ENCODE results near the gene PLS1.
"Not testable (repeated sequence)": the region's sequence is repeated elsewhere in the genome, so short reads cannot be mapped to it uniquely, and the experiment has no call there.

PLS1 gene

DNA sequence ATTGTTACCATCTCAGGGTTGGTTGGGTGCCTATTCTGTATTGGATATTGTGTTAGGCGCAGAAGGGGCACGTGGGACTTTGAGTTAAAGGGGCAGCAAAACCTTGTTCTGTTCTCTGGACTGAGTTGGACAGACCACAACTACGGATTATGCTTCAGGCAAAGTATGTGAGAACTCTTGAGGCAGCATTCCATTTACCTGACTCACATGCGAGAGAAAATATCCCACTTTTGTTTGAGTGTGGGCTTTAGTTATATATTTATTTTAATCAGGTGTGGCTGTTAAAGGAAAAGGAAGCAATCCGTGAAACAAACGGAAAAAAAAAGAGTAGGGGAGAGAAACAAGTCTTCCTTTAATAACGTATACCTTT is 627 bp upstream of the PLS1 start:
- no peak for DNase-seq (ENCODE audit: low spot score)

DNA sequence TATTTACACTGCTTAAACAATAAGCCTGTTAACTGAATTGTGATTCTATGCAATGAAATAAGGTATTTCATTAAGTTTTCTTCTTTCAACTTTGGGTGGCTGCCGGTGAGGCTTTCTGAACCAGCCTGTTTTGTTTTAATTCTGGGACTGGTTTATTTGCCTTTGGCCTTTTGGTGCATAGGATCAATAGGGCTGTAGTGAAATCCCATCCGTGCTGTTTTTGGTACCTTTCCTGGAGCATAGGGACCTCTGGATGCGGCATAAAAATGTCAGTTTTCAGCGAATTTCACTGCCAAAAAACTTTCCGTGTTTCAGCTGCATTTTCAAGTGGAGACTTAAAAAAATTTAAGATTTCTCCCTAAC is 514 bp downstream of the PLS1 start:
- no peak for DNase-seq (ENCODE audit: low spot score)

DNA sequence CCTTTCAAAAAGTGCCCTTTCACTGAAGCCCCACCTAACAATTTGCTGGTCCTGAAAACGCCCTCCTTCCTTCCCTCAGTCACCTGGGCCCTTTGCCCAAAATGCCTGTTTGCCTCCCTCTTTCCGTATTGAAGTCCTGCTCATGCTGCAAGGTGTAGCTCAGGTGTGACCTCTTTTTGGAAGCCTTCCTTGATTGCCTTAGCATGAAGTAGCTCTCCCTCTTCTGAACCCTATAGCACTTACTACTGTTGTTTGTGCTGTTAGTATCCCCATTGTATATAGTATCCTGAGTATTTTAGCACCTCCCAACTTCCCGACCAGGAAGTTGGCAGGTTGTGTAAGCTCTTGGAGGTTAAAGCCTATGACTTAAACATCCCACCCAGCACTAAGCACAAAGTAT is 1.7 kb downstream of the PLS1 start:
- no peak for DNase-seq (ENCODE audit: low spot score)

DNA sequence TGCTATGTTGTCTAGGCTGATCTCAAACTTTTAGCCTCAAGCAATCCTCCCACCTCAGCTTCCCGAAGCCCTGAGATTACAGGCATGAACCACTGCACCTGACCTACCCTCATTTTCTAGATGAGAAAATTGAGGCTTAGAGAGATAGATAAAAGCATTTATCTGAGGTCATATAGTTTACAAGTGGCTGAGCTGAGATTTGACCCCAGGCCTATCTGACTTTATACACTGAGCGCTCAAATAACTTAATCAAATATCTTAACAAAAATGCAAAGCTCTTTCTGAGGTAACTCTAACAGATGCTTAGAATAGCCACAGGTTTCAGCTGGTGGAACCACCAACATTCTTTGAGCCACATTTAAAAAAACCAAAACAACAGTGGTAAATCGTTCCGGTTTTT is 5.5 kb downstream of the PLS1 start:
- DNase-seq (ENCODE audit: low spot score): no peak

- DNase-seq (ENCODE audit: low spot score): no peak
Observed at GRCh38 chr3:142602619-142603385, 6.6 kb downstream of the PLS1 start.

GRCh38 chr3:142603386-142603705 is 7.2 kb downstream of the PLS1 start:
- DNase-seq (ENCODE audit: low spot score): not testable (repeated sequence)

DNA sequence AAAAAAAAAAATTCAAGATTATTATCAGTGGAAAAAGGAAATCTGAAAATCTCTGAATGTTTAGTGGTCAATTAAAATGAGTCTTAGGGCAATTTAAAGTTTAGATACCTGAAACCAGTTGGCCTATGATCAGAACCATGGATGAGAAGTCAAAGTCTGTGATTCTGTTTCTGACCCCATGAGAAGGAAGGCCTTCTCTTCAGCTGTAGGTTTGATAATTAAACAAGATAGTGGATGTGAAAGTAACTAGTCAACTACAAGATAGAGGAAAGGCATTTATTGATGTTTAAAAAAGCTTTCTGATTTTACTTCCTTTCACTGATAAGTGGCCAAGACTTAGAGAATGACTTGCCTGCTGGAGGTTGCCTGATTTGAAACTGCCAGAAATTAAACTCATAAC is 8.7 kb downstream of the PLS1 start:
- DNase-seq (ENCODE audit: low spot score): no peak

- no peak for DNase-seq (ENCODE audit: low spot score)
Observed at GRCh38 chr3:142608631-142609030, 12.4 kb downstream of the PLS1 start.

DNA sequence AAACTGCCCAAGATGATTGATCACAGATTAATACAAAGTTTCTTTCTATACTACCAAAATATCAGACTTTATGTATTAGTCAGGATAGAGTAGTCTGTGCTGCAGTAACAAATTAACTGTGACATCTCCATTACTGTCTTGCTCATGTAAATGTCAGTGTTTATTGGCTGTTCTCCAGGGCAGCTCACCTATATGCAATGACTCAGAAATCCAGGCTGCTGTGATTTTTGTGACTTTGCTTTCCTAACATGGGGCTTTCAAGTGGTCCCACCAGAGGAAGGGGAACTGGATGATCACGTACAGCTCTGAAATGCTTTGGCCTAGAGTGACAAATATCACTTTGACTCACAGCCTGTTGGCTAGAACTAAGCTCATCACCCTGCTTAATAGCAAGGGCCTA is 12.9 kb downstream of the PLS1 start:
- DNase-seq (ENCODE audit: low spot score): no peak

- DNase-seq (ENCODE audit: low spot score): no peak
Observed at GRCh38 chr3:142611206-142611605, 15.0 kb downstream of the PLS1 start.

DNA sequence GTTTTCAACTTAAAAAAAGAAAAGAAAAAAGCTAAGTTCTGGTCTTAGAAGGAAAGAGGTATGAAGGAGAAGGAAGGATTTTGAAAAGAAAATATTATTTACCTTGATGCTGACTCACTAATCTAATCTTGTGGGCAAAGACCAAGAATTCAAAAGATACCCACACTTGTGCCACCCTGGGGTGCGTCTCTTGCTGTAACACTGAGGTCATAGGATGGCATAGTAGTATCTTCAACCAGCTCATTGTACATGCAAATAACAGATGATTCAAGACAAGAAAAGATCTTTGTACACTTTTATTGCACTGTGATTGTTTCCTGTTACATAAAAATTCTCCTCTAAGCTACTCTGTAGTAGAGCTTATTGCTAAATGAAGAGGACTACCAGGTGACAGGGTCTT is 17.3 kb downstream of the PLS1 start:
- DNase-seq (ENCODE audit: low spot score): no peak

DNA sequence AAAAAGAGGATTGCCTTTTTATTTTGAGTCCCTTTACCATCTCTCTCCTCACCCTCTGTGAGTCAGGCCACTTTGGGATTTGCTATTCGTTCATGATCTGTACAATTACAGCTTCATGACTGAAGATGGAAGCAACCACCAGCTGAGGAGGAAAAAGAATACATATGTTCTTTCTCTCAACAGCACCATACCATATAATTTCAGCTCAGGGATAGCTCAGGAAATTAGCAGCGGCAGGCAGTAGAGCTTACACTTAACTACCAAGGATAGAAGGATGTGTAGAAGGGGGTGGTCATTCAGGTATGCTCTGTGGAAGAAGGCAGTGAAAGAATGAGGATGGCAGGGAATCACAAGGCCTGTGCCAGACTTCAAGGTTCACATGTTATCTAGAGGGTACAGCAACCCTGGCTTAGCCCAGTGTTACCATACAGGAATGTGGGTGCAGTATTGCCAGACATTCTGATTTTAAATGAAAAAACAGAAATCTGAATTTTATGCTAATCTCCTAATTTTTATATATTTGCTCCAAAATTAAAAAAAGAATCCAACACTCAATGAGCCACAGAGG is 17.9 kb downstream of the PLS1 start:
- DNase-seq (ENCODE audit: low spot score): no peak

DNA sequence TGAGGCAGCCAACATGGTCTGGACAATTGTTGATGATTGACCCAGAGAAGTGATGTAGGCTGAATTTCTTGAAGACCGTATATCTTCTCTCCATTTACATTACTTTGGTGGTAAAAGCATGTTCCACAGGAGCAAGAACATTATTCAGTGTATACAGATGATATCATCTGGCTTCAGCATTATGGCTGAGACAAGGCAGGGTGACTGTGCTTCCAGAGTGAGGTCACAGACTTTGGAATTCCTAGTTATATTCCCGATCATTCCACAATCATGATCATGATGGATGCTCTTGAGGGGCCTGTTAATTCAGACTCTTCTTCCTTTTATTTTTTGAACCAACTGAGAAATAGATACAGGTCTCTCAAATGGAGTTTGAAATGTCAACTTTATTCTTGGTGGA is 19.0 kb downstream of the PLS1 start:
- DNase-seq (ENCODE audit: low spot score): no peak

- DNase-seq (ENCODE audit: low spot score): no peak
Observed at GRCh38 chr3:142618917-142619461, 22.8 kb downstream of the PLS1 start.

DNA sequence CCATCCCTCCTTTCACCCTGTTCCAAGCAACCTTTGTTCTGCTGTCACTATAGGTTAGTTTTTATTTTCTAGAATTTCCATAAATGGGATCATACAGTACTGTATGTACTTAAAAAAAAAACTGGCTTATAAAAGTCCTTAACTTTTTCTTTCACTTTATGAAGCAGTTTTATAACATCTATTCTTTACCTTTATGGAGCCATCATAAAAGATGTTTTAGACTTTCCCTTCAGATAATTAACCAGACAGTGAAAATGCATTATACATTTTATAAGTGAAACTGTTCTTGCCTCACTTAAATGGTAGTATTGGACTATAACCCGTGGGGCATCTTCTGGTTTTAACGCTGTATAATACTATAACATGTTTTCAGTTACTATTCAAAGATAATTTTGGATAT is 26.2 kb downstream of the PLS1 start:
- no peak for DNase-seq (ENCODE audit: low spot score)

DNA sequence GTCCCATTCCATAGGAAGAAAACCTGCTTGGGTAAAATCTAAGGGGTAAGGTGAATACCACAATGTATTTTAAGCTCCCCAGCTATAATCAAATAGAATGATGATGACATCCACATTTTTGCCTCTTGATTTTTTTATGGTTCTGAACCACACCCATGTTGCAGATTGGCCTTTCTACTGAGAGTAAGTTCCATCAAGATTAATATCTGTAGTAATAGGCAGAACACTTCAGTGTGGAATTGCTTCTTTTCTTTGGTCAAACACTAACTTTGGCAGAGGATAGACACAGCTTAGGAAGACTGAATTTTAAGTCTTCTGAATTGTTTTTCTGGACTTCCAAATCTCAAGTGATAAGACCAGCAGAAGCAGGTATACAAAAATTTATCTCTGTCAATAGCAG is 27.0 kb downstream of the PLS1 start:
- no peak for DNase-seq (ENCODE audit: low spot score)

DNA sequence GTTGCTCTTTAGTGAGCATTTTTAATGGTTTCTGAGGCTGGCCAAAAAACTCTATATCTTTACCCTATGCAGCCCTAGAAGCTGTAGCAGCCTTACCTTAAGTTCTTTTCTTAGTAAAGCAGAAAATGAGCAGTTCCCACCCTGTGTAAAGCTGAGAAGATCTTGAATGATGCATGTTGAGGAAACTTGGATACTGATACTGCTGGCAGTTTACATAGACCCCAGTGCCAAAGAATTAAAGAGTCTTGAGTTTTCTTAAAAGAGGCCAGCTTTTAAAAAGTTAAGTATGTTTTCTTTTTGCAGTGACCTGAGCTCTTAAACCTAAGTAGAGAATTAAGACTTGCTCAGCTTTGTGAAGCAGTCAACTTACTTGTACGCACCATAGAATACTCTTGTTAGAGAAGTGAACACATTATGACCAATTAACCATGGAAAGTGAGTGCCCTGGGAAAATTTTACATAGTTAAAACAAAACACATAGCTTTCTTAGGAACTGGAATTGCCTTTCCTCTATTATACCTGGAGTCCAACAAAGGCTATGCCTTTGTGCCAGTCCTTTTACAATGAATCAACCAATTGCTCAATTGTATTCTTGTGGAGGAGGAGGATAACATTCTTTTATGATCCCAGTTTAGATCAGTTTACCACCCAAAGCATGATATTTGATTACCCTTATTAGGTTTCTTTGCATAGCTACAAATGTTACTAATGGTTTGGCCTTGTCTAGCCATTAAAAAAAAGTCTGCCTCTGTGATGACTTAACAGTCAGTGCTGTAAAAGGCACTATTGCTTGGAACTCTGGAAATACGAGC is 28.4 kb downstream of the PLS1 start:
- no peak for DNase-seq (ENCODE audit: low spot score)

GRCh38 chr3:142625153-142625440 is 28.9 kb downstream of the PLS1 start:
- no peak for DNase-seq (ENCODE audit: low spot score)

- no peak for DNase-seq (ENCODE audit: low spot score)
Observed at GRCh38 chr3:142626971-142627370, 30.8 kb downstream of the PLS1 start.

GRCh38 chr3:142628801-142629200 is 32.6 kb downstream of the PLS1 start:
- no peak for DNase-seq (ENCODE audit: low spot score)

DNA sequence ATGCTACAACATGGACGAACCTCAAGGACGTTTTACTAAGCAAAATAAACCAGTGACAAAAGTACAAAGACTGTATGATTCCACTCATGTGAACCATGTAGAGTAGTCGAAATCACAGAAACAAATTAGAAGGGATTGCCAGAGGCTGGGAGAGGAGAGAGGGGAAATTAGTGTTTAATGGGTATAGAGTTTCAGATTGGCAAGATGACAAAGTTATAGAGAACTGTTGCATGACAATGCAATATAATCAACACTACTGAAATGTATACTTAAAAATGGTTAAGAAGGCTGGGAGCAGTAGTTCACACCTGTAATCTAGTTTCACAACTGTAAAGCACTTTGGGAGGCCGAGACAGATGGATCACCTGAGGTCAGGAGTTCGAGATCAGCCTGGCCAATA is 36.9 kb downstream of the PLS1 start:
- DNase-seq (ENCODE audit: low spot score): no peak

- no peak for DNase-seq (ENCODE audit: low spot score)
Observed at GRCh38 chr3:142636050-142636449, 39.9 kb downstream of the PLS1 start.

DNA sequence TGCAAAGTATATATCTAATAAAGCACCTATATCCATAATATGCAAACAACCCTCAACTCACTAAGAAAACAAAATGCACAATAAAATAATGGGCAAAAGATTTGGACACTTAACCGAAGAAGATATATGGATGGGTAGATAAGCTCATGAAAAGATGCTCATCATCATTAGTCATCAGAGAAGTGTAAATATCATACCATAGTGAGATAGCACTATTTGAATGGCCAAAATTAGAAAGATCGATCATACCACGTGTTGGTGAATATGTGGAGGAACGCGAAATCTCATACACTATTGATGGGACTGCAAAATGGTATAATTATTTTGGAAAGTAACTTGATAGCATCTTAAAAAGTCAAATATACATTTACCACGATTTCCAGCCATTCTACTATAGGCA is 40.5 kb downstream of the PLS1 start:
- DNase-seq (ENCODE audit: low spot score): no peak

GRCh38 chr3:142638291-142638690 is 42.1 kb downstream of the PLS1 start:
- DNase-seq (ENCODE audit: low spot score): no peak
